ENCODE data around the gene ATRIP. TPM values are rescaled to one million over a fixed set of nuclear protein-coding genes. Genes with fewer than 3 reads are reported as not detected.

Gene ATRIP
- total RNA-seq, 1 experiment from 2014 or later, result 8.5 TPM

DNA sequence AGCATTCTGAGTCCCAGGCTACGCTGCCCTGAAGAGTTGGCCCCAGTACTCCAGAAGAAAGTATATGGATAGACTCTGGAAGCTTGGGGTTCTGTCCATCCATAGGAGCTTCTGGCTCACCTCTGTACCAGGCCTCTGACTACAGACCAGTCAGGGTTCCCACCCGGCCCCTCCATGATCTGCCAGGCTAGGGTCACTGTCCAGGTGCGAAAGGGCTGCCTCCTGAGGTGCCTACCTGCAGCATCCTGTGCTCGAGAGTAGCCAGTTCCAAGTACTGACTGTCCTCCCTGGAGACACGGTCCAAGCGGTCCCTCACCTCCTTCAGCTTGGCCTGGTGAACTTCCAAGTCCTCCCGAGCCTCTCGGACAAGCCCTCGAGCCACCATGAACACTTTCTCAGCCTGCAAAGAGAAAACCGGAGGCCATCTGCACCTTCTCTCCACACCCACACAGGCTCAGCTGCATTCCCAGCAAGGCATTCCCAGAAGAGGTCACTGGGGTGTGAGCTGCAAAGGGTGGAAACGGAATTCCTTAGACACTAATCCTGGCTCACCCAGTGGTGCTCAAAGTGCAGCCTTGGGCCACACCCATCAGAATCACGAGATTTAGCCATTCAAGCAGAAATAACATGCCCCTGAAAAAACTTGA lies 12.9 kb upstream of the ATRIP start:
- Histone ChIP-seq H3K4me2 (peak overlapping the region; percentile 65), H3K9me3 (ENCODE audit: insufficient read depth, low read depth) (no peaks in the 10 kb centered on the region), H3K36me3 (ENCODE audit: low read depth) (no peaks in the 10 kb centered on the region), H3K4me1 (replicated peaks; ENCODE audit: insufficient read depth) (peaks cover 49% of the 10 kb centered on the region), H3K9me2 (ENCODE audit: insufficient read depth) (no peaks in the 10 kb centered on the region), H2AFZ (no peak overlapping the region), H3K79me2 (ENCODE audit: low read depth) (peaks cover 27% of the 10 kb centered on the region), H4K20me1 (ENCODE audit: insufficient read depth) (no peaks in the 10 kb centered on the region), H3K27me3 (ENCODE audit: insufficient read depth, low read depth) (no peaks in the 10 kb centered on the region), H3F3A (ENCODE audit: insufficient read depth, low read depth) (peaks cover 32% of the 10 kb centered on the region), H3K4me3 (peak overlapping the region; percentile 43; the same call in 1 of the 2 replicates), H3K27ac (peak overlapping the region; percentile 86)
- TF ChIP-seq EZH2 (IDR thresholded peaks at IDR 0.05; ENCODE audit: low read depth), result no peak
- TF ChIP-seq CTCF (conservative IDR thresholded peaks at IDR 0.05), result no peak
- ChIA-PET CTCF (interaction anchor here (0.6 to 2.8 kb wide), 4 partner anchors 33 to 480 kb away, joined by 3 to 19 read pairs (median 3); no protein-coding TSS in a partner anchor), POLR2A (ENCODE audit: unreplicated experiment) (interaction anchor here (0.5 to 1.1 kb wide), 8 partner anchors 11 to 699 kb away, joined by 3 to 5 read pairs (median 4); partner anchors contain the start of gene USP19)
- intact Hi-C loops (cut with micrococcal nuclease; ENCODE audit: unreplicated experiment), result loop anchor here (10.0 kb wide), 1 partner anchor 129 kb away; the partner anchor contains the start of gene NME6
- TSS peak; percentile 70 for BruUV-seq (replicated peaks)
- DNase-seq, result peak; percentile 89 to 90

GRCh38 chr3:48434591-48435222 lies 11.8 kb upstream of the ATRIP start:
- BruUV-seq (replicated peaks), result no TSS peak
- Histone ChIP-seq H3K36me3 (ENCODE audit: low read depth) (no peaks in the 10 kb centered on the region), H3K4me3 (no peak overlapping the region), H3K79me2 (ENCODE audit: low read depth) (peaks cover 38% of the 10 kb centered on the region), H3K27me3 (ENCODE audit: insufficient read depth, low read depth) (no peaks in the 10 kb centered on the region), H3F3A (ENCODE audit: insufficient read depth, low read depth) (peaks cover 32% of the 10 kb centered on the region), H3K9me3 (ENCODE audit: insufficient read depth, low read depth) (no peaks in the 10 kb centered on the region), H3K27ac (peak overlapping the region; percentile 86), H2AFZ (no peak overlapping the region), H4K20me1 (ENCODE audit: insufficient read depth) (no peaks in the 10 kb centered on the region), H3K4me2 (peak overlapping the region; percentile 65), H3K9me2 (ENCODE audit: insufficient read depth) (no peaks in the 10 kb centered on the region), H3K4me1 (replicated peaks; ENCODE audit: insufficient read depth) (peaks cover 49% of the 10 kb centered on the region)
- no peak for DNase-seq
- ChIA-PET POLR2A (ENCODE audit: unreplicated experiment) (interaction anchor here (0.6 to 1.1 kb wide), 3 partner anchors 164 to 401 kb away, joined by 3 to 5 read pairs (median 4); no protein-coding TSS in a partner anchor), CTCF (interaction anchor here (0.5 to 2.8 kb wide), 4 partner anchors 34 to 479 kb away, joined by 3 to 19 read pairs (median 4); no protein-coding TSS in a partner anchor)
- intact Hi-C loops (cut with micrococcal nuclease; ENCODE audit: unreplicated experiment), result loop anchor here (10.0 kb wide), 1 partner anchor 130 kb away; the partner anchor contains the start of gene NME6
- TF ChIP-seq EZH2 (IDR thresholded peaks at IDR 0.05; ENCODE audit: low read depth), result no peak
- no peak for TF ChIP-seq CTCF (conservative IDR thresholded peaks at IDR 0.05)

DNA sequence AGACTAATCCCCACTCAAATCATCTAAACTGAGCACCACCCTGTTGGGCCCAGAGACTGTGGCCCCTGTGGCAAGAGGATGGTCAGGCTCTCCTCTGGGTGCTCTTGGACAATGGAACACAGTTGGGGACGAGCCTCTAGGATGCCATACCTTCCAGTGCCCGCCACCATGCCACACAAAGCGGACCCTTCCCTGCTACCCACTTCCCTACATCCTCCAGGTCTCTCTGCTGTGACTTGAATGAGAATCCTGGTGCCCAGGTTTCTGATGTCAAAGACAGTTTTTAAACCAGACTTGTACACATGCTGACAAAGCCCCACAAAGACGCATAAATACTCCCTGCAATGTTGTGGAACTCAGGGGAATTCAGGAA lies 11.3 kb upstream of the ATRIP start:
- ChIA-PET POLR2A (ENCODE audit: unreplicated experiment) (no interaction called here), CTCF (interaction anchor here (0.6 to 2.0 kb wide), 12 partner anchors 9 to 247 kb away, joined by 3 to 126 read pairs (median 6); partner anchors contain the start of gene CDC25A)
- Histone ChIP-seq H3K4me3 (no peak overlapping the region), H3K27me3 (ENCODE audit: insufficient read depth, low read depth) (no peaks in the 10 kb centered on the region), H3K27ac (peak overlapping the region; percentile 86; the same call in 1 of the 2 replicates), H3K9me2 (ENCODE audit: insufficient read depth) (no peaks in the 10 kb centered on the region), H4K20me1 (ENCODE audit: insufficient read depth) (no peaks in the 10 kb centered on the region), H3K79me2 (ENCODE audit: low read depth) (peaks cover 40% of the 10 kb centered on the region), H3K36me3 (ENCODE audit: low read depth) (no peaks in the 10 kb centered on the region), H2AFZ (no peak overlapping the region), H3F3A (ENCODE audit: insufficient read depth, low read depth) (peaks cover 27% of the 10 kb centered on the region), H3K4me1 (replicated peaks; ENCODE audit: insufficient read depth) (peaks cover 45% of the 10 kb centered on the region), H3K9me3 (ENCODE audit: insufficient read depth, low read depth) (no peaks in the 10 kb centered on the region), H3K4me2 (peak overlapping the region; percentile 65; the same call in 1 of the 2 replicates)
- no peak for TF ChIP-seq CTCF (conservative IDR thresholded peaks at IDR 0.05)
- no peak for TF ChIP-seq EZH2 (IDR thresholded peaks at IDR 0.05; ENCODE audit: low read depth)
- no peak for DNase-seq
- intact Hi-C loops (cut with micrococcal nuclease; ENCODE audit: unreplicated experiment), result loop anchor here (10.0 kb wide), 1 partner anchor 130 kb away; the partner anchor contains the start of gene NME6
- no TSS peak for BruUV-seq (replicated peaks)
